HCT116 (cell line): ENCODE results near the gene UGT1A6. TPM values are rescaled to one million over a fixed set of nuclear protein-coding genes. Genes with fewer than 3 reads are reported as not detected.

Experiments
- ATAC-seq: fragments of 200-7000 bp; cut with Tn5 transposase; 2 replicates; pipeline ENCODE4 v1.9.1; 2020; ENCODE audit warnings: mild to moderate bottlenecking, moderate library complexity
- BruUV-seq: library from RNA; stranded (reverse); fragments of 400-500 nt; replicated peaks from 2 replicates; lab custom pipeline; 2021; lab: Mats Ljungman, UMichigan
- CTCF ChIA-PET: fragments of 300-600 bp; sonication (Branson Sonifier 250); formaldehyde crosslinking; loops from one replicate; lab custom pipeline; 2021; ENCODE audit warnings: antibody characterized with exemption; lab: Charles Lee
- POLR2A ChIA-PET: fragments of 300-600, 350-600 bp; sonication (Branson Sonifier 250); formaldehyde crosslinking; loops from one replicate; lab custom pipeline; 2021; ENCODE audit warnings: antibody characterized with exemption; lab: Charles Lee
- RAD21 ChIA-PET, 2 experiments: fragments of 300-600 bp; sonication (Branson Sonifier 250); formaldehyde crosslinking; loops; one replicate each; lab custom pipeline; 2023; ENCODE audit warnings: low total read pairs in 2 of 2; ENCODE audit not compliant: uncharacterized antibody in 2 of 2, unreplicated experiment in 2 of 2, low non-redundant PET in 1 of 2; lab: Charles Lee
- DNase-seq: peaks from one replicate; pipeline ENCODE4 v3.0.0-alpha.2; 2010; ENCODE audit warnings: low read depth, low spot score
- H2AFZ ChIP-seq: fragments of 200-600 bp; shearing (Covaris generic), sonication (generic); 2 replicates; pipeline ENCODE4 v1.6.1; 2017; ENCODE audit warnings: low read depth, mixed run types, mixed read lengths, antibody characterized with exemption, low read length; ENCODE audit not compliant: poor library complexity, severe bottlenecking
- H3K27ac ChIP-seq: 2 replicates; pipeline ENCODE4 v1.5.1; 2012; ENCODE audit warnings: low read depth, low read length
- H3K27me3 ChIP-seq: fragments of 200-600 bp; sonication (generic); 2 replicates; pipeline ENCODE4 v1.6.1; 2016; ENCODE audit warnings: mixed run types, low read length, mixed read lengths; ENCODE audit not compliant: insufficient read depth
- H3K36me3 ChIP-seq, 2 experiments: fragments of 200-500 bp in 1 of 2; fragments of 200-600 bp in 1 of 2; sonication (Bioruptor generic) in 1 of 2; sonication (generic) in 1 of 2; 2 replicates each; pipeline versions ENCODE4 v1.5.1 to v1.6.1; 2014 to 2016; ENCODE audit warnings: low read length in 2 of 2, inconsistent platforms in 1 of 2, mixed read lengths in 1 of 2, mixed run types in 1 of 2; ENCODE audit not compliant: insufficient read depth in 2 of 2, control insufficient read depth in 1 of 2
- H3K4me1 ChIP-seq, 2 experiments: fragments of 200-600 bp in 1 of 2; sonication (generic) in 1 of 2; 2 replicates each; pipeline versions ENCODE4 v1.5.1 to v1.6.1; 2012 to 2017; ENCODE audit warnings: low read length in 2 of 2, inconsistent platforms in 1 of 2, mild to moderate bottlenecking in 1 of 2, mixed read lengths in 1 of 2, mixed run types in 1 of 2, moderate library complexity in 1 of 2; ENCODE audit not compliant: insufficient read depth in 2 of 2, control insufficient read depth in 1 of 2
- H3K4me2 ChIP-seq: fragments of 200-600 bp; sonication (generic); 2 replicates; pipeline ENCODE4 v1.6.1; 2017; ENCODE audit warnings: mixed run types, low read length, mixed read lengths
- H3K4me3 ChIP-seq, 2 experiments: fragments of 200-600 bp in 1 of 2; sonication (generic) in 1 of 2; replicated peaks in 1 of 2; 2 replicates each; pipeline ENCODE4 v1.5.1; 2011 to 2016; ENCODE audit warnings: low read length in 2 of 2, control low read depth in 1 of 2, low read depth in 1 of 2, mild to moderate bottlenecking in 1 of 2, mixed read lengths in 1 of 2, mixed run types in 1 of 2
- H3K79me2 ChIP-seq: fragments of 200-600 bp; sonication (generic); 2 replicates; pipeline ENCODE4 v1.6.1; 2017; ENCODE audit warnings: mild to moderate bottlenecking, mixed run types, low read length, moderate library complexity, mixed read lengths; ENCODE audit not compliant: insufficient read depth
- H3K9ac ChIP-seq: fragments of 200-600 bp; sonication (generic); 2 replicates; pipeline ENCODE4 v1.6.1; 2016; ENCODE audit warnings: low read length, mixed read lengths
- H3K9me2 ChIP-seq: fragments of 200-600 bp; sonication (generic), shearing (Covaris generic); 2 replicates; pipeline ENCODE4 v1.6.1; 2017; ENCODE audit warnings: mixed run types, mild to moderate bottlenecking, moderate library complexity; ENCODE audit not compliant: insufficient read depth
- H3K9me3 ChIP-seq, 2 experiments: fragments of 200-500 bp in 1 of 2; fragments of 200-600 bp in 1 of 2; sonication (Bioruptor generic) in 1 of 2; sonication (generic) in 1 of 2; 2 replicates each; pipeline ENCODE4 v1.6.1; 2014 to 2017; ENCODE audit warnings: low read length in 2 of 2, mixed read lengths in 2 of 2, inconsistent platforms in 1 of 2, low read depth in 1 of 2, mild to moderate bottlenecking in 1 of 2, mixed run types in 1 of 2, moderate library complexity in 1 of 2; ENCODE audit not compliant: control insufficient read depth in 1 of 2, insufficient read depth in 1 of 2
- H4K20me1 ChIP-seq: fragments of 200-600 bp; sonication (generic), shearing (Covaris generic); 2 replicates; pipeline ENCODE4 v1.6.1; 2017; ENCODE audit warnings: mixed run types, mild to moderate bottlenecking, moderate library complexity; ENCODE audit not compliant: insufficient read depth
- CBX3 ChIP-seq: IDR thresholded peaks from 2 replicates; pipeline ENCODE4 v1.6.1; 2012; ENCODE audit warnings: low read depth
- EGR1 ChIP-seq: IDR thresholded peaks from 2 replicates; pipeline ENCODE4 v1.6.1; 2012; ENCODE audit warnings: low read depth
- EZH2 ChIP-seq: fragments of 200-600 bp; sonication (generic); IDR thresholded peaks from 2 replicates; pipeline ENCODE4 v1.6.1; 2017; ENCODE audit warnings: antibody characterized with exemption, mixed run types
- EZH2phosphoT487 ChIP-seq: fragments of 200-600 bp; IDR thresholded peaks from 2 replicates; pipeline ENCODE4 v1.6.1; 2018; ENCODE audit warnings: antibody characterized with exemption, borderline replicate concordance
- JUND ChIP-seq: IDR thresholded peaks from 2 replicates; pipeline ENCODE4 v1.6.1; 2012
- POLR2A ChIP-seq: IDR thresholded peaks from 2 replicates; pipeline ENCODE4 v1.7.0; 2011; ENCODE audit warnings: borderline replicate concordance; ENCODE audit not compliant: insufficient read depth, insufficient read length; ENCODE audit errors: extremely low read depth
- POLR2AphosphoS5 ChIP-seq: IDR thresholded peaks from 2 replicates; pipeline ENCODE4 v1.6.1; 2011; ENCODE audit warnings: mild to moderate bottlenecking, low read depth, low read length, moderate library complexity
- RAD21 ChIP-seq: IDR thresholded peaks from 2 replicates; pipeline ENCODE4 v1.6.1; 2012; ENCODE audit warnings: low read depth, mild to moderate bottlenecking
- SP1 ChIP-seq: IDR thresholded peaks from 2 replicates; pipeline ENCODE4 v1.6.1; 2012; ENCODE audit warnings: low read depth
- ZFX ChIP-seq: fragments of 450-650 bp; IDR thresholded peaks from 2 replicates; pipeline ENCODE4 v1.6.1; 2017
- ZNF274 ChIP-seq: fragments of 200-500 bp; sonication (Bioruptor generic); IDR thresholded peaks from 2 replicates; pipeline ENCODE4 v1.6.1; 2014; ENCODE audit warnings: mild to moderate bottlenecking, low read depth, low read length, inconsistent platforms
- intact Hi-C: fragments of 100-400 bp; cut with micrococcal nuclease; formaldehyde crosslinking; loops from 2 replicates; pipeline ENCODE4 v1.10.0; 2022
- total RNA-seq: library from RNA; stranded (reverse); gene quantifications from one replicate; pipeline ENCODE4 v1.2.1, GENCODE V29; 2021; ENCODE audit not compliant: unreplicated experiment
- TF ChIP-seq, protein P1 (sequence below), 3 experiments: fragments of 200-600 bp in 1 of 3; sonication (generic) in 1 of 3; IDR thresholded peaks in 2 of 3; conservative IDR thresholded peaks in 1 of 3; 2 replicates each; pipeline ENCODE4 v1.5.1; 2012 to 2017; ENCODE audit warnings: low read depth in 2 of 3, low read length in 2 of 3, antibody characterized with exemption in 1 of 3, borderline replicate concordance in 1 of 3, control low read depth in 1 of 3, mild to moderate bottlenecking in 1 of 3, mixed read lengths in 1 of 3, mixed run types in 1 of 3, moderate library complexity in 1 of 3; ENCODE audit not compliant: insufficient read depth in 1 of 3

Gene UGT1A6
- total RNA-seq, 1 experiment from 2014 or later: not detected

DNA sequence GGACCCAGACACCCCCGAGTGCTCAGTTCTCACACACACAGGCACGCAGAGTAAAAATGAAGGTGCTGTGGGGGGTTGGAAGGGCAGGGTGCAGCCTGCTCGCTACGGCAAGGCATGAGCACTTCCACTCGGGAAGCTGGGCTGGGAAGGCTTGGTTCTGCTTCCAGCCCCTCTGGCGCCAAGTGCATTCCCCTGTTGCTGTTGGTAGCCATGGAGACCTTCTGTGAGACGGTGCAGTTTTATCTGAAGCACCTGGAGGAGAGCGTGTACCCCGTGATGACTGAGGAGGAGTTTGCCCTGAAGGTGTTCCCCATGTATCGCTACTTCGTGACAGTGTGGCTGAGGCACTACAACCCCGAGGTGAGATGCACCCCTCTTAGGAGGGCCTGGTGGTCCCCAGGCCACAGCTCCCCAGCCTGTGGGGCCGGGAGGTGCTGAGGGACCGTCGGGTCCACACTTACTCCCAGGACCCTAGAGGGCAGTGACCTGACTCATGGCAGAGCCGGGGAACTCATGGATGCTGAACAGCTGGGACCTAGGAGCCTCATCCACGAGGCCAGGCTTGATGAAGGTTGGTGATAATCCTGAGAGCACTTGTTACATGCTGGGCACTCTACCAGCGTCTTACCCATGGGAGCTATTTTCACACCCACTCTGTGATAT lies 100.9 kb downstream of the UGT1A6 start:
- intact Hi-C loops: no loop called here
- RAD21 ChIA-PET: no interaction called here
- POLR2A ChIA-PET: no interaction called here

DNA sequence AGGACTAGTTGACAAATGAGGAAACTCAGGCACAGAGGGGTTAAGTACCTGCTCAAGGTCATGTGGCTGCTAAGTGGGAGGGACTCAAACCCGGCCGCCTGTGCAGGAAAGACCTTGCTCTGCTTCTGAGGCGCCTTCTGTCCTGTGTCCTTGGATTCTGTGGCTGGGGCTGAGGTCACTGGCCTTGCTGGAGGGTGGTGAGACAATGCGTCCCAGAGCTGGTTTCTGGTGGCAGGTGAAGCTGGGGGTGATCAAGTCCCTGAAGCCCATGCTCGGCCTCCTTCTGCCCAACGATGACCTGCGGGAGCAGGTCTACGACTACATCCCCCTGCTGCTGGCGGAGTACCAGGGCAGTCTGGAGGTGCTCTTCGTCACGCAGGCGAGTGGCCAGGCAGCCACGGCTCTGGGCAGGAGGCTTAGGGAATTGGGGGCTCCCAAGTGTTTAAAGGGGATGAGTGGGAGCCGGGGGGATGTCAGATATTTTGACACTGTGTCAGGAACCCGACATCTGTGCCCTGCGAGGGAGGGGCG lies 101.5 kb downstream of the UGT1A6 start:
- no peak overlapping the region for H3K27ac ChIP-seq
- no peaks in the 10 kb centered on the region for H3K9me3 ChIP-seq
- no peaks in the 10 kb centered on the region for H4K20me1 ChIP-seq
- no peaks in the 10 kb centered on the region for H3K9me2 ChIP-seq
- no peaks in the 10 kb centered on the region for H3K36me3 ChIP-seq
- no peak for DNase-seq
- no peaks in the 10 kb centered on the region for H3K79me2 ChIP-seq
- intact Hi-C loops: no loop called here
- no peak overlapping the region for H2AFZ ChIP-seq
- H3K27me3 ChIP-seq: no peaks in the 10 kb centered on the region
- no peak for ATAC-seq
- TF ChIP-seq EGR1 (no peak), ZFX (no peak), POLR2A (no peak), RAD21 (no peak), EZH2 (no peak), ZNF274 (no peak)
- TF ChIP-seq, protein P1, sequence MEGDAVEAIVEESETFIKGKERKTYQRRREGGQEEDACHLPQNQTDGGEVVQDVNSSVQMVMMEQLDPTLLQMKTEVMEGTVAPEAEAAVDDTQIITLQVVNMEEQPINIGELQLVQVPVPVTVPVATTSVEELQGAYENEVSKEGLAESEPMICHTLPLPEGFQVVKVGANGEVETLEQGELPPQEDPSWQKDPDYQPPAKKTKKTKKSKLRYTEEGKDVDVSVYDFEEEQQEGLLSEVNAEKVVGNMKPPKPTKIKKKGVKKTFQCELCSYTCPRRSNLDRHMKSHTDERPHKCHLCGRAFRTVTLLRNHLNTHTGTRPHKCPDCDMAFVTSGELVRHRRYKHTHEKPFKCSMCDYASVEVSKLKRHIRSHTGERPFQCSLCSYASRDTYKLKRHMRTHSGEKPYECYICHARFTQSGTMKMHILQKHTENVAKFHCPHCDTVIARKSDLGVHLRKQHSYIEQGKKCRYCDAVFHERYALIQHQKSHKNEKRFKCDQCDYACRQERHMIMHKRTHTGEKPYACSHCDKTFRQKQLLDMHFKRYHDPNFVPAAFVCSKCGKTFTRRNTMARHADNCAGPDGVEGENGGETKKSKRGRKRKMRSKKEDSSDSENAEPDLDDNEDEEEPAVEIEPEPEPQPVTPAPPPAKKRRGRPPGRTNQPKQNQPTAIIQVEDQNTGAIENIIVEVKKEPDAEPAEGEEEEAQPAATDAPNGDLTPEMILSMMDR (IDR thresholded peaks at IDR 0.05 in 2 of 3, conservative IDR thresholded peaks at IDR 0.05 in 1 of 3; ENCODE audit: borderline replicate concordance in 1 of 3, insufficient read depth in 1 of 3, low read depth in 2 of 3, low read length in 2 of 3): no peak
- TF ChIP-seq, all 23 proteins: peak for 0
- H3K9ac ChIP-seq: no peak overlapping the region
- no peak overlapping the region for H3K4me2 ChIP-seq
- no TSS peak for BruUV-seq
- ChIA-PET RAD21 (no interaction called here), CTCF (no interaction called here), POLR2A (no interaction called here)
- H3K4me3 ChIP-seq: no peak overlapping the region
- H3K4me1 ChIP-seq: no peaks in the 10 kb centered on the region

More for the DNA sequence above, 100.9 kb downstream of the UGT1A6 start:
- Histone ChIP-seq H4K20me1 (no peaks in the 10 kb centered on the region), H3K9me2 (no peaks in the 10 kb centered on the region), H3K9ac (no peak overlapping the region), H3K9me3 (no peaks in the 10 kb centered on the region), H3K4me3 (no peak overlapping the region), H3K4me1 (no peaks in the 10 kb centered on the region), H3K36me3 (no peaks in the 10 kb centered on the region), H3K27me3 (no peaks in the 10 kb centered on the region), H3K4me2 (no peak overlapping the region), H3K27ac (no peak overlapping the region), H2AFZ (no peak overlapping the region), H3K79me2 (no peaks in the 10 kb centered on the region)
- no TSS peak for BruUV-seq
- DNase-seq (no peak), ATAC-seq (no peak)
- CTCF ChIA-PET: no interaction called here
- TF ChIP-seq EZH2phosphoT487 (no peak), CBX3 (no peak), SP1 (no peak), JUND (no peak), POLR2AphosphoS5 (no peak)
- TF ChIP-seq, protein P1 (IDR thresholded peaks at IDR 0.05 in 2 of 3, conservative IDR thresholded peaks at IDR 0.05 in 1 of 3; ENCODE audit: borderline replicate concordance in 1 of 3, insufficient read depth in 1 of 3, low read depth in 2 of 3, low read length in 2 of 3): no peak
